ENCODE results near the gene KRTAP12-4.
"Not testable (repeated sequence)": the region's sequence is repeated elsewhere in the genome, so short reads cannot be mapped to it uniquely, and the experiment has no call there.

The KRTAP12-4 gene

DNA sequence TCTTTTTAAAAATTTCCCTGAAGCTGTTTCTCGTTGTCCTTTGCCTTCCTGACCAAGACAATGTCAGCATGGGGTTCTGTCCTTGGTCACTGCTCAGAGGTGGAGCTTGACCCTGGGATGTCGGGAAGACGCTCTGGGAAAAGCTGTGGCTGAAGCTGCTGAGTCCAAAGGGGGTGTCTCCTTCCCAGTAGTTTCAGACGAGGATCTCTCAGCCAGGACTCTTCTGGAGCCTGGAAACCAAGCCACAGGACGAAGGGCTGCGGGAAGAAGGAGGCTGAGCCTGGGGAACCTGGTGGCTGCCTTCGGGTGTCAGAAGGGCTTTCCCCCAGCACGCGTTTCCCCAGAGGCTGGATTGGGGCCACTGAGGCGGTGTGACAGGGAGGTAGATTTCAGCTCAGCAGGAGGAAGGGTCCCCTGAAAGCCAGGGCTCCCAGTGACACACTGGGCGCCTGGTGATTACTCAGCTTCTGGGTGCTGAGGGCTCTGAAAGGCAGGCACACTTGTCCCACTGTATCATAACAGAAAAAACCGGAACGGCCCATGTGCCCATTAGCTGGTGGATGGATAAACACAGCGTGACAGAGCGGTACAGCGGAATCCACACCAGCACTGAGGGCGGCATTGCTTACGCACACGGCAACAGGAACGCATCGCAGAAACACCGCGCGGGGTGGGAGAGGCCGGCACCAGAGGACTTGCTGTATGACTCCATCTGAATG is 32.5 kb upstream of the KRTAP12-4 start:
- DNase-seq, result no peak

DNA sequence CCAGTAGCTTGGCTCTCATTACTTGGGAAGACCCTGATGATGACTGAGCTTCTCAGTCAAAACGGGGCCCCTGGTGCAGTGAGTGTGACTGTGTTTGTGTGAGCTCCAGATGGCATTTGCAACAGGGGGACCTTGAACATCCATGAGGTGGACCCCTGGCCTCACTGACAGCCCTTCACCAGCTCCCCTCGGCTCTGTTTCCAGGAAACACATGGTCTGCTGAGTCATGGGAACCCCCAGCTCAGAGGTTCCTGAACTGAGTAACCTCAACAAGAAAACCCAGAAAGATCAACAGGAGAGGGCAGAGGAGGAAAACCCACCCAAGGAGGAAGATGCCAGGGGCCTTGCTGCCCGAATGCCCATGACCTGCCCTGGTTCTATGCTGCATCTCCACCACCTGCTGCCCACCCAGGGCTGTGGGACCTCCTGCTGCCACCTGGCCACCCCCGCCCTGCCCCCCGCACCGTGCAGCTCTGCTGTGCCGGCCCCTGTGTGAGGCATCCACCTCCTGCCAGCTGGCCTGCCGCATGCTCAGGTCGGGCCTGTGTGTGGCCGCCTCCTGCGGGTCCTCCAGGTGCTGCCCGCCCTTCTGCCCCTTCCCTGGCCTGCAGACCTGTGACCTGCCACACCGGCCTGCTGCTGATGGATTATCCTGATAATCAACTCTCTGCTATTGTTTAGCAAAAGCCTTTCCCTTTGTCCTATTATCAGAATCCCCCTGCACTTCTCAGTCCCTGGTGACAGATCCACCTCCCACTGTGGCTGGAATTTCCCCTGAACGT is 31.7 kb upstream of the KRTAP12-4 start:
- DNase-seq, result no peak

DNA sequence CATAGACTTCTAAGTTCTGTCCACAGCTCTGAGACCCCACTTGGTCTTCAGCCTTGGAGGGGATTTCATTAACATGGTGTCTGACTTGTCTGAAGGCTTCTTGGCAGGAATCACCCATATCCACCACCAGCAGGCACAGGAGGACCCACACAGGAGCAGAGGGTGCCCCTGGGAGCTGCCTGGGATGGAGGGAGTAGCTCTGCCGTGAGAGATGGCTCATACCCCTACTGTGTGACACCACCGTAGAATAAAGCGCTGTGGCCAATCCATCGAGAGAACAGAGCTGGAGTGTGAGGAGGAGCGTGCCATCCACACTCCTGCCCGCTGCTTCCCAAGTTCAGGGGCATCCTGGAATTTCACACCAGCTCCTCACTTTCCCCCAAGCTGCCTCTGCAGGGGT is 30.6 kb upstream of the KRTAP12-4 start:
- DNase-seq, result not testable (repeated sequence)

DNA sequence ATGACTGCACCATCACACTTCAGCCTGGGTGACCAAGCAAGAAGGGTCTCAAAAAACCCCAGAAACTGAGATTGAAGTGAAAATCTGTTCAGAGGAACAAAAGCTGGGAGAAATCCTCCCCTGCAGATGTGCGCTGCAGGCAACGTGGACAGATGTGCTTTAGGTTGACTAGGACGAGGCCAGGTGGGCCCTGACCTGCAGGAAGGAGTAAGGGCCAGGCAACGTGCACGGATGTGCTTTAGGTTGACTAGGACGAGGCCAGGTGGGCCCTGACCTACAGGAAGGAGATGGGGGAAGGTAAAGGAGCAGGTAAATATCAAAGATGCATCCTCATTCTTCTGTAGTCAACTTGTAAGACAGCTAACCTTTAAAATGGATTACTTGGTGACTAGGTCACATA is 30.0 kb upstream of the KRTAP12-4 start:
- DNase-seq, result no peak

DNA sequence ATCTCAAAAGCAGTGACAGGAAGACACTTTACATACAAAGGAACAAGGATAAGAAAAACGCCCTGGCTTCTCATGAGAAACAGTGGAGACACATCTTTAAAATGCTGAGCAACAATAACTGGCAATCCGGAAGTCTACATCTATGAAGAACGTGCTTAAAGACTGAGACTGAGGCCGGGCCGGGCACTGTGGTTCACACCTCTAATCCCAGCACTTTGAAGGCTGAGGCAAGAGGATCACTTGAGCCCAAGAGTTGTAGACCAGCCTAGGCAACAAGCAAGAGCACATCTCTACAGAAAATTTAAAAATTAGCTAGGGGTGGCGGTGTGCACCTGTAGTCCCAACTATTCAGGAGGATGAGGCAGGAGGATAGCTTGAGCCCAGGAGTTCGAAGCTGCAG is 29.6 kb upstream of the KRTAP12-4 start:
- no peak for DNase-seq

DNA sequence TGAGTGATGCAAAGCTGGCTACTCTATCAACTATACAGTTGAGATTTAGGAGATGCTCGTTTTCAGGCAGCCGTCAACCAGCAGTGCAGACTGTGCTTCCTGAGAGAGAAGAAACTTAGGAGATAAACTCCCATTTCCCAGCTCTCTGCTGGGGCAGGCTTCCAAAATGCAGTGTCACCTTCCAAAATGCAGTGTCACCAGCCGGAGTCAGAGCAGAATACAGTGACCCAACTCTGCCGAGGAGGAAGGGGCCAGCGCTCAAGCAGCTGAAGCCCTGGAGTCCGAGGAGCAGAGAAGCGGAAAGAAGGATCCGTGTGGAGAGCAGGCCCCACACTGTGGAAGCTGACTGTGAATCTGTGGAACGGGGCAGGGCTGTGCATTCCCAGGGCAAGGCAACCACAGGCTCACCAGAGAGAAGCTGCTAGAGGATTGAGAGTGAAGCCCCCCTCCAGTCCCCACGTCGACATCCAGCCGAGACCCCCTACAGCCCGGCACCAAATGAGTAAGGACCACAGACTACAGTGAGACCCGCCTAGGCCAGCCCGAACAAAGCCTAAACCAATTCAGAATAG is 28.2 kb upstream of the KRTAP12-4 start:
- DNase-seq, result no peak

DNA sequence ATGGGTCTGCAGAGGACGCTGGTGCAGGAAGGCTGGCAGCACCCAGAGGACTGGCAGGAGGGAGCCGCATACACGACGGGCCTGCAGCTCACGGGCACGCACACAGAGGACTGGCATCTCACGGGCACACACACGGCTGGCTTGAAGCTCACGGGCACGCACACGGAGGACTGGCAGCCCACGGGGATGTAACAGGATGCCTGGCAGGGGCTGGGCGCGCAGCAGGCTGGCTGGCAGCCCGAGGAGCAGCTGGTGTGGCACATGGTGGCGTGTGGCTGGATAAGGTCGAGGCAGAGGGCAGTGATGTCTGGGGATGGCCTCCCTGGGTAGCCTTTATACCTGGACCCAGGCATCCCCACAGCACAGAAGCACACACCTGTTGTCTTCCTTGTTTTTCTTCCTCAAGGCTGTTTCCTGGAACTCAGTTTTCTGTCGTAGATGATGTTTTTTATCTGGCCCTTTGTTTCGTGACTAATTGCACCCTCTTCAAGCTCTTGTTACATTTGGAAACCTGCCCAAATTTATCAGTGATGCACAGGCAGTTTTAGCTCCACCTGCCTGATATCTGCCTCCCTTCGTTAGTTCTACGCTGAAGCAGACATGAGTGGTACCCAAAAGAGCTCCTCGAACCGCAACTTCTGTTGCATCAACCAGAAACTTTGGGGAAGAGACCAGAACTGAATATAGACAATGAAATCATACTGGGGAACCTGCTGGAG is 27.6 kb upstream of the KRTAP12-4 start, which contains the start of gene KRTAP12-1:
KRTAP12-1 (minus strand) TSS at position 303 of the 719 bp plus-strand sequence; CDS start at position 263, 40 bp downstream.
- no peak for DNase-seq

DNA sequence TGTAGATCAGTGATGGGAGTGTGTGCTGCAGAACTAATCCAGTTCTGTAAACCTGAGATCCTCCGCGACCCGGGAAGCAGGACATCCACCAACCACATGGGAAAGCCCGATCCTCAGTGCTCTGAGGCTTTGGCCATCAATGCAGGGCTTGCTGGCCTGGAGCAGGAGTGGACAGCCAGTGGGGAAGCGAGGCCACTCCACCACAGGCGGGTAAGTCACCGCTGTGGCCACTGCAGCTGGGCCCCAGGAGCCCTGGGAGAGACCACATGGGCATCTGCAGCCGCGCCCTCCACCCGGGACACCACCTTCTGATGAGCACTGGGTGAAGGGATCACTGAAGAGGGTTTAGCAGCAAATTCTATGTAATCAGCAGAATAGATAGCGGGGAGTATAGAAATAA is 26.7 kb upstream of the KRTAP12-4 start:
- DNase-seq, result no peak

DNA sequence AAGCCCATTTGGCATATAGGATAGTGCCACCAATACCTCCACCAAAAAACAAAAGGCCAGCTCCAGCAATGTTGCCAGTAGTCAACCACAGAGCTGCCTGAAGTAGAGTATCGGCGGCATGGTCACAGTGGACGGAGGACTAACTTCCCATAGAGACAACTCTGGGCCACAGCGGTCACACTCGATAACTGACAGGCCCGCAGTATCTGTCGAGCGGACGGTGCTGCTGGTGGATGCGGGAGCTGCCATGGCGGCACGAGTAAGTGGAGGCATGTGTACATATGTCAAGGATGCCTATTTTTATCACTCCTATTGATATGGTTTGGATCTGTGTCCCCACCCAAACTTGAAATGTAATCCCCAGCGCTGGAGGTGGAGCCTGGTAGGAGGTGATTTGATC is 23.4 kb upstream of the KRTAP12-4 start:
- DNase-seq, result no peak

DNA sequence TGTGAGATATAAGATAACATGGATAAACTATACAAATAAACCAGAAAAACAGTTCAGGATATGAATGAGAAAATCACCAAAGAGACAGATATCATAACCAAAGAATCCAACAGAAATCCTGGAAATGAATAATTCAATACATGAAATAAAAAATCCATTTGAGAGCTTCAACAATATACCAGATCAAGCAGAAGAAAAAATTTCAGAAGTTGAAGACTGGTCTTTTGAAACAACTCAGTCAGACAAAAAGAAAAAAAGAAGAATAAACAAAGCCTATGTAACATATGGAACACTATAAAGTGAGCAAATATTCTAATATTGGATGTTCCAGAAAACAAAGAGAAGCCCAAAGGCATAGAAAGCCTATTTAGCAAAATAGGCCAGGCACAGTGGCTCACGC is 17.5 kb upstream of the KRTAP12-4 start:
- no peak for DNase-seq

DNA sequence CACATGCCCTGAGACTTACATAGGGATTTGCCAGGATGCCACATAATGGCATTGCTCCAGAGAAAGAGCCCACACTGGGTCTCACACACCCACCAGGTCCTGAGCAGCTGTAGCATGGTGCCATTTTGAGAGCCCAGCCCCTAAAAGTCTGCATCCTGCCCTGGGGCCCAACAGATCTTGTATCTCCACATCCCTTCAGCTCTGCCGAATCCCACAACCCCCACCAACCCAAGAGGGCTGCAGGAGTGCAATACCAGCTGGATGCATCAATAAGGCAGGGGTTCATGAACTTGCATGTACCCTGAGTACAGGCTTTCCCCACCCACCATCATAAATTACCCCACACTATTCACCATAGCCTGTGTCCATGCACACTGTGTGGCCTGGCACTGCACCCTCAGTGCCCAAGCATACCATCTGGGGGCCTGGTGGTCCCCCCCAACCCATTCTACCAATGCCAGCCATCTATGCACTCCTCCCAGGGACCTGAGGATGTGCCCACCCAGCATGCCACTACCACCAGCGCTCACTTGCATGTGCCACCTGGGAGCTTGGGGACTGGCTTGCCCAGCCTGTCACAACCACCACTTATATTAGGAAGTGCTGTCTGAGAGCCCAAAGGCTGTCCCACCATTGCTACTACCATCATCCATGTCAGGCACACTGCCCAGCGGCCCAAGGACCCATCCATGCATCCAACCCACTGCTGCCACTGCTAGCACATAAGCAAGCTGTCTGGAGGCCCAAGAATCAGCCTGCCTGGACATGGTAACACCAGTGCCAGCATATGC is 16.4 kb upstream of the KRTAP12-4 start:
- no peak for DNase-seq

DNA sequence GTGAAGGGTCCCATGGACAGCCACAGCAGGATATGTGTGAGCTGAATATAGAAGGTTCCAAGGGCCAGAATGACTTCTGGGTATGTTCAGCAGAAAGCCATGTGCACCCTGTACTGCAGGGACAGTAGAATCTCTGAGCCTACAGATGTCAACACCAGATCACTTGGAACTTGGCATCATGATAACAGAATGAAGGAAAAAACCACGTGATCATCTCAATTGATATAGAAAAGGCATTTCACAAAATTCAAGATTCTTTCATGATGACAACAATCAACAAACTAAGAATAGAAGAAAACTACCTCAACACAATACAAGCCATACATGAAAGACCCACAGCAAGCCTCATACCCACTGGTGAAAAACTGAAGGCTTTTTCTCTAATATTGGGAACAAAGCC is 13.2 kb upstream of the KRTAP12-4 start:
- no peak for DNase-seq

DNA sequence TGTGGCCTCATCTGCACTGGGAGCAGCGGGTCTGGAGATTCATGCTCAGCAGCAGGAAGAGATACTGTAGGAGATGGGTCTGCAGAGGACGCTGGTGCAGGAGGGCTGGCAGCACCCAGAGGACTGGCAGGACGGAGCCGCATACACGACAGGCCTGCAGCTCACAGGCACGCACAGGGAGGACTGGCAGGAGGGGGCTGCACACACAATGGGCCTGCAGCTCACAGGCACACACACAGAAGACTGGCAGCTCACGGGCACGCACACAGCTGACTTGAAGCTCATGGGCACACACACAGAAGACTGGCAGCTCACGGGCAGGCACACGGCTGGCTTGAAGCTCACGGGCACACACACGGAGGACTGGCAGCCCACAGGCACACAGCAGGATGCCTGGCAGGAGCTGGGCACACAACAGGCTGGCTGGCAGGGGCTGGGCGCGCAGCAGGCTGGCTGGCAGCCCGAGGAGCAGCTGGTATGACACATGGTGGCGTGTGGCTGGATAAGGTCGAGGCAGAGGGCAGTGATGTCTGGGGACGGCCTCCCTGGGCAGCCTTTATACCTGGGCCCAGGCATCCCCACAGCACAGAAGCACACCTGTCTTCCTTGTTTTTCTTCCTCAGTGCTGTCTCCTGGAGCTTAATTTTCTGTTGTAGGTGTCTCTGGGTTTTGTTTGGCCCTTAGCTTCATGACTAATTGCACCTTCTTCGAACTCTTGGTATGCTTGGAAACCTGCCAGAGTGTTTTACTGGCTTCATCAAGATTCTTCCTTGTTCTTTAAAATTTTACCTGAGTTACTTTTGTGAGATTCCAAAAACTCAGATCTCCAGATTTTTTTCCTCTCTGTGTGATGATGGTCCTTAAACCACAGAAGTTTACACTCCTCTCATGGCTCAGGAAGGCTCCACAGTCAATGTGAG is 12.2 kb upstream of the KRTAP12-4 start, which contains the start of gene KRTAP12-2:
KRTAP12-2 (minus strand) TSS at position 527 of the 920 bp plus-strand sequence; CDS start at position 486, 41 bp downstream.
- DNase-seq, result no peak

DNA sequence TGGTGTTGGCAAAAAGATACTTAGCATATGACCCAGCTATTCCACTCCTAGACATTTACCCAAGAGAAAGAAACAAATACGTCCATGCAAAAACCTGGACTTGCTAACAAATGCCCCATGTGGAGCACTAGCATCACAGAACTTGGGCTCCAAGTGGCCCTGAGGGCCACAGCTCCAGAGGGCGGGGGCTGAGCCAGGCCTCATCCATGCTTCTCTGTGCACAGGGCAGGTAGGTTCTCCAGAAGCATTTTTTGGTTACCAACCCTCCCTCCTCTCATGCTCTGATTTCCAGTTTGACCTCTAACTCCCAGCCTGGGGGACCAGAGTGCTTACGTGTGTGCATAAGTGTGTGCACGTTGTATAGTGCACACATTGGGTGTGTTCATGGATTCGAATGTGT is 10.2 kb upstream of the KRTAP12-4 start:
- DNase-seq, result no peak

DNA sequence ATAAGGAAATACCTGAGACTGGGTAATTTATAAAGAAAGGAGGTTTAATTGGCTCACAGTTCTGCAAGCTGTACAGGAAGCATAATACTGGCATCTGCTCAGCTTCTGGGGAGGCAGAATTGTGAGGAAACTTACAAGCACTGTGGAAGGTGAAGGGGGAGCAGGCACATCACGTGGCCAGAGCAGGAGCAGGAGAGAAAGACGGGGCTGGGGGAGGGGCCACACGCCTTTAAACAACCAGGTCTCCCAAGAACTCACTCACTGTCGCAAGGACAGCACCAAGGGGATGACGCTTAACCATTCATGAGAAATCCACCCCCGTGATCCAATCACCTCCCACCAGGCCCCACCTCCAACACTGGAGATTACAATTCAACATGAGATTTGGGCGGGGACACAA is 7.1 kb upstream of the KRTAP12-4 start:
- not testable (repeated sequence) for DNase-seq

DNA sequence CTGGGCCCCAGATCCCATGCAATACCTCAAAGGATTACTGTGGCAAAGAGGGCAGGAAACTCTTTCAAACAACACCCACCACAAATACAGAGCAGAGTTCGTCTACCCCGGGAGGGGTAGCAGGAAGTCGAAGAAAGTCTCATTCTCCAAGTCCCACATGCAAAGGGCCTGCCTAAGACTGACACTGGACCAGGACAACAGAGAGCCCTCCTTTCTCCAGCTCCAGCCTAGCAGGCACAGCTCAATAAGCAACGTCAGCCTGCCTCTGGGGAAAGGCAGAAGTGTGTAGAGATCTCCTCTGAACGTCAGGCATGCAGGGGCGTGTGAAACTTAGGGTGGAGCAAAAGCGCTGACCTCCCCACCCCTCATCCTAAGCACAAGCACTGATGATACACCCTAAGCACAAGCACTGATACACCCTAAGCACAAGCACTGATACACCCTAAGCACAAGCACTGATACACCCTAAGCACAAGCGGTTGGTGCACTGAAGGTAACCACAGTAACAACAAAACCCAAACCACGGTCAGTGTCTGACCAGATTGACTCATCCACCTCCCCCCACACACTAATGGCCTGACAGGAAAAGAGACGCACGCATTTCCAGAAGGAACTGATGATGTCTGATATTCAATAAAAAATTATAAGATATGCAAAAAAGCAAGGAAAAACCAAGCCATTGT is 4.6 kb upstream of the KRTAP12-4 start:
- DNase-seq, result peak; percentile 72

DNA sequence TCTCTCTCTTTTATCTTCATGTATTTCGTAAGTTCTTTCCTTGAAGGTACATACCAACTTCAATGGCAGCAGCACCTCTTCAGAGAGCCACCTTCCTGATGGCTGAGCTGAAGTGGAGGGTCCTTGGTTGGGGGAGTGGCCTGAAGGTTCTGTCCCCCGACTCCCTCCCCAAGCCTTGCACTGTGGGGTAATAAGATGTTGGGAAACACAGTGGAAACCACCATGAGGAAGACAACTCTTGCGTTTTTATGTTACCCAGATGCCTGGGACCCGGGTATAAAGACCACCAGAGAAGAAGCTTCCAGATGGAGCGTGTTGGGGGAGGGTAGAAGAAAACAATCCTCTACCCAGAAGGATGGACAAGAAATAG is 4.1 kb upstream of the KRTAP12-4 start:
- peak; percentile 72 for DNase-seq

DNA sequence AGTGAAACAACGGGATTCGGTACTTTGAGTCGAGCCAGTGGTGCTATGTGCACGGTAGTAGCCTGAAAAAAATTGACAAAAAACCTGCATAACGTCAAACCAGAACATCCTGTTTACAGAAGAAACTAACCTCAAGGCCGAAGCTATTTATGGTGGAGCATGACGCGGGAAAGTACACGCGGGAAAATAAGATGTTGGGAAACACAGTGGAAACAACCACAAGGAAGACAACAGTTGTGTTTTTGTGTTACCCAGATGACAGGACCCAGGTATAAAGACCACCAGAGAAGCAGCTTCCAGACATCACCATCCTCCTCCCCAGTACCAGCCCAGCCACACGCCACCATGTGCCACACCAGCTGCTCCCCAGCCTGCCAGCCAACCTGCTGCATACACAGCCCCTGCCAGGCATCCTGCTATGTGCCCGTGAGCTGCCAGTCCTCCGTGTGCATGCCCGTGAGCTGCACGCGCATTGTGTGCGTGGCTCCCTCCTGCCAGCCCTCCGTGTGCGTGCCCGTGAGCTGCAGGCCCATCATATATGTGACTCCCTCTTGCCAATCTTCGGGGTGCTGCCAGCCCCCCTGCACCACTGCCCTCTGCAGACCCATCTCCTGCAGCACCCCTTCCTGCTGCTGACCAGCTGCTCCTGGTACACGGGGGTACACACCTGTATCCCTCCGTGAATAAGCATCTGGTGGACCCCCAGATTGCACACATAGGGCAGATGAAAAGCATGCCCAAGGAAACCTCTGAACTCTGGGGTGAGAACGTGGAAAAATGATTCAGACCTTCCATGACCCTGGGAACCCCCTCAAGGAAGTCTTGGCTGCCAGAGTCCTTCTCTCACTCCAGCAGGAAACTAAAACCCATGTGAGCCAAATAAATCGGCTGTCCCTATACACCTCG is 3.4 kb upstream of the KRTAP12-4 start, which contains the start of gene KRTAP12-3:
KRTAP12-3 (plus strand) TSS at position 298 of the 906 bp plus-strand sequence; CDS start at position 346, 48 bp downstream.
- peak; percentile 68 for DNase-seq

DNA sequence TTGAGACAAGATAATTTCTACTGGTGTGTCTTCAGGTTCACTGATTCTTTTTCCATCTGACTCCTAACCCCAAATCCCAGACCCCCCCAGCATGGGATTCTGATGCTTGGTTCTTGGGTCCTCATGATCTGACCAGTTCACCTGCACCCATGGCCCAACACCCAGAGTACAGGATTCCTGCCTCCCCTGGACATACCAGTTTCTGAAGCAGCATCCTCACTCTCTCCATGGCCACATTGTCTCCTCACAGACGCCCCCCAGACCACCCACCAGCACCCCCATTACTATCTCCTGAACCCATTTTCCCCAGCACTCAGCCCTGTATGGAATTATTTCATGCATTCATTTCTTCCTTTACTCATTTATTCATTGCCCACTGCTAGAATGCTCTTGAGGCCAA is 2.4 kb upstream of the KRTAP12-4 start:
- DNase-seq, result no peak
